Endothelial cell of umbilical vein (primary cell): ENCODE data around the gene FAM241B. TPM values are rescaled to one million over a fixed set of nuclear protein-coding genes. Genes with fewer than 3 reads are reported as not detected.

Experiments used
- BruUV-seq: library from RNA; stranded (reverse); fragments of 400-500 nt; replicated peaks from 2 replicates; lab custom pipeline; 2021; lab: Mats Ljungman, UMichigan
- CTCF ChIA-PET: fragments of 300-600, 350-600 bp; sonication (Branson Sonifier 250); formaldehyde crosslinking; loops from one replicate; lab custom pipeline; 2021; ENCODE audit warnings: antibody characterized with exemption, inconsistent platforms; lab: Charles Lee
- POLR2A ChIA-PET: fragments of 300-600, 350-600 bp; sonication (Branson Sonifier 250); formaldehyde crosslinking; loops from one replicate; lab custom pipeline; 2021; ENCODE audit warnings: antibody characterized with exemption, inconsistent platforms; lab: Charles Lee
- DNase-seq: peaks from one replicate; pipeline ENCODE4 v3.0.0-alpha.2; 2011; ENCODE audit warnings: low read depth, low spot score
- FAIRE-seq: peaks from 2 replicates; lab custom pipeline; 2011; peaks lifted over from hg19 to GRCh38; lab: Jason Lieb, UNC
- H2AFZ ChIP-seq: 2 replicates; pipeline ENCODE4 v1.6.0; 2012; ENCODE audit warnings: low read depth, low read length, control low read depth, inconsistent platforms
- H3K27ac ChIP-seq: 2 replicates; pipeline ENCODE4 v1.5.1; 2011; ENCODE audit warnings: low read depth, mild to moderate bottlenecking, control low read depth, low read length, moderate library complexity; ENCODE audit not compliant: insufficient read depth
- H3K27me3 ChIP-seq, 2 experiments: 2 replicates each; pipeline versions ENCODE4 v1.6.0 to v1.6.1; 2011; ENCODE audit warnings: low read length in 2 of 2, mixed read lengths in 1 of 2; ENCODE audit not compliant: control insufficient read depth in 2 of 2, insufficient read depth in 2 of 2
- H3K36me3 ChIP-seq, 2 experiments: 2 replicates in 1 of 2; 3 replicates in 1 of 2; pipeline ENCODE4 v1.5.1; 2011; ENCODE audit warnings: low read length in 2 of 2, mild to moderate bottlenecking in 1 of 2, moderate library complexity in 1 of 2; ENCODE audit not compliant: control insufficient read depth in 2 of 2, insufficient read depth in 2 of 2; ENCODE audit errors: extremely low read depth in 1 of 2
- H3K4me1 ChIP-seq: 3 replicates; pipeline ENCODE4 v1.5.1; 2011; ENCODE audit warnings: mild to moderate bottlenecking, low read length; ENCODE audit not compliant: control insufficient read depth, insufficient read depth; ENCODE audit errors: extremely low read depth
- H3K4me2 ChIP-seq: 2 replicates; pipeline ENCODE4 v1.6.1; 2011; ENCODE audit warnings: low read length, control low read depth, mixed read lengths; ENCODE audit not compliant: insufficient read depth
- H3K4me3 ChIP-seq, 3 experiments: fragments of 200-600 bp in 1 of 3; sonication (generic), shearing (Covaris generic) in 1 of 3; replicated peaks in 1 of 3; 2 replicates each; pipeline ENCODE4 v1.5.1; 2011 to 2016; ENCODE audit warnings: control low read depth in 3 of 3, low read length in 3 of 3, mild to moderate bottlenecking in 2 of 3, inconsistent platforms in 1 of 3, low read depth in 1 of 3, moderate library complexity in 1 of 3; ENCODE audit not compliant: insufficient read depth in 1 of 3
- H3K79me2 ChIP-seq: 2 replicates; pipeline ENCODE4 v1.6.0; 2012; ENCODE audit warnings: low read length, inconsistent platforms; ENCODE audit not compliant: control insufficient read depth, insufficient read depth
- H3K9ac ChIP-seq: replicated peaks from 2 replicates; pipeline ENCODE3; 2011; ENCODE audit warnings: low read length, control low read depth; ENCODE audit not compliant: insufficient read depth; ENCODE audit errors: extremely low read depth
- H3K9me1 ChIP-seq: replicated peaks from 3 replicates; pipeline ENCODE4 v1.6.0; 2011; ENCODE audit warnings: mild to moderate bottlenecking, low read length; ENCODE audit not compliant: control insufficient read depth, insufficient read depth; ENCODE audit errors: extremely low read depth
- H3K9me3 ChIP-seq: replicated peaks from 2 replicates; pipeline ENCODE4 v1.5.1; 2012; ENCODE audit warnings: low read length, inconsistent platforms; ENCODE audit not compliant: control insufficient read depth, insufficient read depth
- H4K20me1 ChIP-seq: replicated peaks from 2 replicates; pipeline ENCODE3; 2011; ENCODE audit warnings: mild to moderate bottlenecking, low read length; ENCODE audit not compliant: control insufficient read depth, insufficient read depth; ENCODE audit errors: extremely low read depth
- EZH2 ChIP-seq: IDR thresholded peaks from 2 replicates; pipeline ENCODE4 v1.6.1; 2012; ENCODE audit warnings: borderline replicate concordance, low read depth, mild to moderate bottlenecking, moderate library complexity, low read length, inconsistent platforms; ENCODE audit not compliant: severe bottlenecking
- FOS ChIP-seq: IDR thresholded peaks from 2 replicates; pipeline ENCODE4 v1.6.1; 2011; ENCODE audit warnings: mild to moderate bottlenecking, low read length, moderate library complexity, borderline replicate concordance; ENCODE audit not compliant: insufficient read depth
- GATA2 ChIP-seq: IDR thresholded peaks from 2 replicates; pipeline ENCODE4 v1.7.0; 2011; ENCODE audit warnings: low read depth, mild to moderate bottlenecking, moderate library complexity, mixed read lengths, low read length; ENCODE audit not compliant: insufficient read length, insufficient read depth
- JUN ChIP-seq: IDR thresholded peaks from 2 replicates; pipeline ENCODE4 v1.6.1; 2011; ENCODE audit warnings: borderline replicate concordance, low read depth; ENCODE audit not compliant: insufficient read length, insufficient read depth
- MYC ChIP-seq: IDR thresholded peaks from one replicate; pipeline ENCODE4 v1.6.1; 2011; ENCODE audit warnings: mild to moderate bottlenecking, low read depth, low read length
- POLR2A ChIP-seq: IDR thresholded peaks from 2 replicates; pipeline ENCODE4 v1.6.1; 2012; ENCODE audit warnings: low read depth, mild to moderate bottlenecking, control low read depth, low read length
- POLR2AphosphoS5 ChIP-seq: IDR thresholded peaks from 2 replicates; pipeline ENCODE4 v1.6.1; 2012; ENCODE audit warnings: low read depth, mild to moderate bottlenecking, control low read depth, low read length, moderate library complexity; ENCODE audit not compliant: insufficient read depth
- dilution Hi-C: fragments of 300-500 bp; cut with MboI; formaldehyde crosslinking; loops from one replicate; pipeline ENCODE4 v1.15.0; 2019; ENCODE audit warnings: low sequenced_read_pairs; ENCODE audit not compliant: extremely low pct_ligation_motif_present
- intact Hi-C: fragments of 100-400 bp; cut with micrococcal nuclease; formaldehyde crosslinking; loops from one replicate; pipeline ENCODE4 v1.10.0; 2022
- polyA plus RNA-seq, 4 experiments: library from polyadenylated mRNA; depleted of rRNA in 3 of 4; stranded (reverse) in 3 of 4; unstranded in 1 of 4; fragments of >200 nt; gene quantifications; 2 replicates each; pipeline versions ENCODE4 v1.2.1 to v1.2.3, GENCODE V29; 2011 to 2012; ENCODE audit warnings: missing spikeins in 1 of 4
- total RNA-seq: library from RNA; stranded (reverse); gene quantifications from 2 replicates; pipeline ENCODE4 v1.2.3, GENCODE V29; 2021
- TF ChIP-seq, protein P1 (sequence below): IDR thresholded peaks from 2 replicates; pipeline ENCODE4 v1.6.1; 2011; ENCODE audit not compliant: insufficient read depth, insufficient read length
- TF ChIP-seq, protein P2 (sequence below), 2 donors: IDR thresholded peaks; 1 replicate in 1 of 2; 2 replicates in 1 of 2; pipeline ENCODE4 v1.5.1; 2011; ENCODE audit warnings: low read length in 2 of 2, mild to moderate bottlenecking in 2 of 2, moderate library complexity in 2 of 2, control low read depth in 1 of 2, inconsistent platforms in 1 of 2, low read depth in 1 of 2; ENCODE audit not compliant: insufficient read depth in 1 of 2; ENCODE audit errors: extremely low read depth in 1 of 2

Gene FAM241B
- total and polyA plus RNA-seq, 2 donors (not counting 3 experiments of a cell fraction or from before 2014, with no cell fraction given) = 0.23 TPM; not detected in 1

DNA sequence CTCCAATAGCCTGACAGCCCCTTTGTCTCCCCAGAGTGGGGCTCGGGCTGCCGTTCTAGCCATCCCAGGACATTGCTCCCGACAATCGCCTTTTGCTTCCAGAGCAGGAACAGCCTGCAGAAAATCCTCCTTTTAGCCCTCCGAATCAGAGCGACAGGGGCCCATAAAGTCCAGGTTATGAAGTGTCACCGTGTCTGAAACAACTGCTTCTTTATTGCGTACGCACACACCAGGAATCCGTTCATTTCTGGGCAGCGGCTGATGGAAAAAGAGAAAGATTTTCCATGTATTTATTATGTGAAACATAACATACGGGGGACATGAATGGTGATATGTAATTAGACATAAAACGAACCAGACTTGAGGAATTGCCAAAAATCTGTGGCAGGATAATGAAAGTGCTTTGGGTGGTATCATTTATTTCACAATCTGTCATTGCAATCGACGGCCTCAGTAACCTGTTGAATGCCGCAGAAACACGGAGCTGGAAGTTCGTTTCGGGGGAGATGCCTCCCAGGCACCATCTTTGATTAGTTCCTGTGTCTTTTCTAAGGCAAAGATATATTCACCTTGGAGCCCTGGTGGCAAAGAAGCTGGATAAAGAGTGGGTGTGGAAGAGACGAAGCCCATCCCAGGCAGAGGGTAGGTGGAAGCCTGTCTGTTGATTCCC is 48.1 kb downstream of the FAM241B start:
- intact Hi-C loops (no loop called here), dilution Hi-C loops (no loop called here)
- no peak for FAIRE-seq
- no peak overlapping the region for H3K4me3 ChIP-seq
- CTCF ChIA-PET = interaction anchor here (0.8 kb wide), 1 partner anchor 23 kb away, joined by 3 read pairs; no protein-coding TSS in a partner anchor
- H3K9ac ChIP-seq = no peak overlapping the region
- no peak overlapping the region for H2AFZ ChIP-seq
- TF ChIP-seq EZH2 (no peak), FOS (no peak), GATA2 (no peak), POLR2AphosphoS5 (no peak), MYC (no peak)
- TF ChIP-seq, protein P1, sequence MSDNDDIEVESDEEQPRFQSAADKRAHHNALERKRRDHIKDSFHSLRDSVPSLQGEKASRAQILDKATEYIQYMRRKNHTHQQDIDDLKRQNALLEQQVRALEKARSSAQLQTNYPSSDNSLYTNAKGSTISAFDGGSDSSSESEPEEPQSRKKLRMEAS = no peak
- POLR2A ChIA-PET = no interaction called here
- H3K9me3 ChIP-seq = no peaks in the 10 kb centered on the region
- H3K9me1 ChIP-seq = no peaks in the 10 kb centered on the region
- peaks cover 19 to 34% of the 10 kb centered on the region in 2 experiments for H3K27me3 ChIP-seq
- no TSS peak for BruUV-seq
- no peak overlapping the region for H3K4me2 ChIP-seq
- H3K27ac ChIP-seq = no peak overlapping the region
- no peaks in the 10 kb centered on the region for H3K4me1 ChIP-seq
- H3K79me2 ChIP-seq = no peaks in the 10 kb centered on the region
- no peaks in the 10 kb centered on the region for H3K36me3 ChIP-seq
- DNase-seq = no peak
- no peaks in the 10 kb centered on the region for H4K20me1 ChIP-seq

- Histone ChIP-seq H3K79me2 (no peaks in the 10 kb centered on the region), H3K4me2 (no peak overlapping the region), H3K9me1 (no peaks in the 10 kb centered on the region), H3K9ac (no peak overlapping the region), H2AFZ (no peak overlapping the region), H3K4me1 (peaks cover 2% of the 10 kb centered on the region), H4K20me1 (no peaks in the 10 kb centered on the region), H3K9me3 (no peaks in the 10 kb centered on the region), H3K27ac (no peak overlapping the region), H3K36me3 (no peaks in the 10 kb centered on the region), H3K27me3 (peaks cover 17 to 35% of the 10 kb centered on the region in 2 experiments), H3K4me3 (no peak overlapping the region)
- ChIA-PET POLR2A (no interaction called here), CTCF (interaction anchor here (0.7 to 1.2 kb wide), 3 partner anchors 12 to 436 kb away, joined by 3 read pairs; no protein-coding TSS in a partner anchor)
- FAIRE-seq (no peak), DNase-seq (no peak)
- dilution Hi-C loops = no loop called here
- intact Hi-C loops = no loop called here
- TF ChIP-seq, protein P1 = no peak
- TF ChIP-seq EZH2 (no peak), JUN (no peak), MYC (no peak), POLR2A (no peak), POLR2AphosphoS5 (no peak), FOS (no peak), GATA2 (no peak)
- TF ChIP-seq, protein P2, sequence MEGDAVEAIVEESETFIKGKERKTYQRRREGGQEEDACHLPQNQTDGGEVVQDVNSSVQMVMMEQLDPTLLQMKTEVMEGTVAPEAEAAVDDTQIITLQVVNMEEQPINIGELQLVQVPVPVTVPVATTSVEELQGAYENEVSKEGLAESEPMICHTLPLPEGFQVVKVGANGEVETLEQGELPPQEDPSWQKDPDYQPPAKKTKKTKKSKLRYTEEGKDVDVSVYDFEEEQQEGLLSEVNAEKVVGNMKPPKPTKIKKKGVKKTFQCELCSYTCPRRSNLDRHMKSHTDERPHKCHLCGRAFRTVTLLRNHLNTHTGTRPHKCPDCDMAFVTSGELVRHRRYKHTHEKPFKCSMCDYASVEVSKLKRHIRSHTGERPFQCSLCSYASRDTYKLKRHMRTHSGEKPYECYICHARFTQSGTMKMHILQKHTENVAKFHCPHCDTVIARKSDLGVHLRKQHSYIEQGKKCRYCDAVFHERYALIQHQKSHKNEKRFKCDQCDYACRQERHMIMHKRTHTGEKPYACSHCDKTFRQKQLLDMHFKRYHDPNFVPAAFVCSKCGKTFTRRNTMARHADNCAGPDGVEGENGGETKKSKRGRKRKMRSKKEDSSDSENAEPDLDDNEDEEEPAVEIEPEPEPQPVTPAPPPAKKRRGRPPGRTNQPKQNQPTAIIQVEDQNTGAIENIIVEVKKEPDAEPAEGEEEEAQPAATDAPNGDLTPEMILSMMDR (IDR thresholded peaks at IDR 0.05; ENCODE audit: extremely low read depth in 1 of 2, insufficient read depth in 1 of 2, low read depth in 1 of 2, low read length in 2 of 2) = no peak
- no TSS peak for BruUV-seq
Measured at GRCh38 chr10:69679736-69680135, 49.7 kb downstream of the FAM241B start.
